Activated CD4-positive, alpha-beta T cell treated with anti-CD3 and anti-CD28 coated beads, Interleukin-2, Interleukin-4, amounts not matched to agents 100 ng/mL and 50 ng/mL, durations not matched to agents 16 hours and 8 hours (primary cell): ENCODE data around the gene FOXP3.

Experiments used
- DNase-seq: peaks from one replicate; pipeline ENCODE4 v3.0.0-alpha.2; 2020; ENCODE audit warnings: low spot score

FOXP3 gene

GRCh38 chrX:49214416-49214815 lies 50.1 kb downstream of the FOXP3 start:
- no peak for DNase-seq

GRCh38 chrX:49212861-49213260 lies 51.6 kb downstream of the FOXP3 start:
- no peak for DNase-seq

- DNase-seq, result no peak
These were observed 52.3 kb downstream of the FOXP3 start for GRCh38 chrX:49212209-49212608.

DNA sequence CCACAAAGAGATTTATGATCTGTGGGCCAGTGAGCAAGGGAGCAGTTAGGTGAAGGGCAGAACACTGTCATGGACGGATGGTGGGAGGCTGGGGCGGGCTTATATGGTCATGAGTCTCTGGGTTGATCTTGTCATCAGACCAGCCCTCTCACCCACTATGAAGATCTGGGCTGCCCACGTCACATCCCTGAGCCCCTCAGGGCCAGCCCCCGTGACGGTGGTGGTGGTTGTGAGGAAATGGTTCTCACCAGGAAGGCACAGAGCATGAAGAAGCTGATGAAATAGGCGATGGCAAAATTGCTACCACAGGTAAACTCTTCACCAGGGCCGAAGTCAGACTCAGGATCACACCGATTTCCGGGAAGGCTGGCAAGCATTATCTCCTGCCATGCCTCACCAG lies 53.4 kb downstream of the FOXP3 start:
- no peak for DNase-seq

- no peak for DNase-seq
These were observed 54.1 kb downstream of the FOXP3 start for GRCh38 chrX:49210406-49210805.

- no peak for DNase-seq
These were observed 54.9 kb downstream of the FOXP3 start for GRCh38 chrX:49209434-49210251.

DNA sequence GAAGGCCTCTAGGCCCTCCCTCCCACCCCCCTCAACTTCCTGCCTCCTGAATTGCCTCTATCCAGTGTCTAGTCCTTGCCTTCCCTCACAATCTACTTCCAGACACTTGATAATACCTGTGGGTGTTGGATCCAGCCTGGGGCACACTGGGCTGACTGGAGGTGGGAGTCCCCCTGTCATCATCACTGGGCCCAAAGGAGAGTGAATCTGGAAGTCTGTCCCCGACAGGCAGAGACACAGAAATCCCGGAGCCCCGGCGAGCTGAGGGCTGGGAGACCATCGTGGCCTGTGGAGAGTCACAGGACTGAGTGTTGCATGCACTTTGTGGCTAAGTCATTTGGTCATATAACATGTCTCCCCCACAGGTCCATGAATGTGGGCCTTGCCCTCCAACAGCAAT lies 56.1 kb downstream of the FOXP3 start:
- DNase-seq, result no peak

DNA sequence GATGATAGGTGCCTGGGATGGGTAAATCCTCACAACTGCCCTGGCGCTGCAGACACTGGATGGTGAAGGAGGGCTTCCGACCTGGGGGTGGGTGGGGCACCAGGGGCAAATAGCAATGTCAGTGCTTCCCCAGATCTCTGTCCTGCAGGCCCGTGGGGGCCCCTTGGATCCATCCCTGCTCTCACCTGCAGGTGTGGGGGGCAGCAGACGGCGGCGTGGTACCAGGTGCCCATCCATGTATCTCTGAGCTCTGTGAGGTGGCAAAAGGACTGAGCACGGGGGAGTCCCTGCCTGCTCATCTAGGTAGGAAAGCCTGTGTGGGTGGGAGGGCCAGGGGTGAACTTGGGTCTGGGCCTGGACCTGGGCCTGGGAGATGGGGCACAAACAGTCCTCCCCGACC lies 58.0 kb downstream of the FOXP3 start:
- DNase-seq, result no peak

- no peak for DNase-seq
These were observed 59.1 kb downstream of the FOXP3 start for GRCh38 chrX:49205443-49205842.

DNA sequence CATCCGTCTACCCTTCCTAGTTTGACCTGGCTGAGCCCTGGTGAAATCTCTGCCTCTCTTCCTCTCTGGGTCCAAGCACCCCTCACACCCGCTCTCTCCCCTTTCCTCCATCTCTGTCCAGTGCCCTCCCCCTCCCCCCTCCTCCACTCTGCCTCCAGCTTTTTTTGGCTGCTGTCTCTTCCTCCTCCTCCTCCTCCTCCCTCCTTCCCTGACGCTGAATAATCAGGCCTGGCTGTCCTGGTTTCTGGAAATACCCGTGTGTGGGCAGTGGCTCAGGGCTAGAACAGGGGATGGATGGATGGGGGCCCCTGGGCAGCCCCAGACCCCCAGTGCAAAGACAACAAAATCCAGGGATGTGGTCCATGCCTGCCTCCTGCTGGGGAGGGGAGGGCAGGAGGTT lies 59.8 kb downstream of the FOXP3 start:
- DNase-seq, result no peak

- no peak for DNase-seq
These were observed 60.5 kb downstream of the FOXP3 start for GRCh38 chrX:49204017-49204416.

DNA sequence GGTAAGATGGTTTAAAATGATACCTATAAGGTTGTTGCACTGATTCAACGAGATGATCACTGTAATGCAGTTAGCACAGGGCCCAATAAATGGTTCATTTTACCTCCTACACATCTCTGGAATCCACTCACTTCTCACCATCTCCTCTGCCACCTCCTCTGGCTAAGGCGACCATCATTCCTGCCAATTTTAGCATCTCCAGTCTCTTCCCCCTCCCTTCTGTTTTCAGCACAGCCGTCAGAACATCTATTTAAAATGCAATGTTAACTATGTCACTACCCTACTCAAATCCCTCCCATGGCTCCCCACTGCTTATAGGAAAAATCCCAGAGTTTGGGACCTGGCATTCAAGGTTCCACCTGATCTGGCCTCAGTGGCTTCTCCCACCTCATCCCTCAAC lies 61.0 kb downstream of the FOXP3 start:
- DNase-seq, result no peak

DNA sequence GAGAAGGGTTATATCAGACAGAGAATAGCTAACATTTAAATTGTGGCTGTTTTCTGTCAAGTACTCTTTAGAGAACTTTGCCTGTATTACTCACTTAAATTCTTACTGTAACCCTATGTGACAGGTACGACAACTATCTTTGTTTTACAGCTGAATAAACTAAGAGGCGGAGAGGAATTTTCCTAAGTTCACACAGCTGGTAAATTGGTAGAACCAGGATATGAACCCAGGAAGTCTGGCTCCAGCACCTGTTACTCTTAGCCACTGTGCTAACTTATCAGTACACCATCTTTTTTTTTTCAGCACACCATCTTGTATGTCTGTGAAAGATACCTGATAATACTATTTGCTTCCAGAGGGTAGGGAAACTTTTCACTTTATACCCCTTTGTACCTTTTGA lies 62.5 kb downstream of the FOXP3 start:
- no peak for DNase-seq
